Measurements from ENCODE around the gene CHKA.

The CHKA gene

DNA sequence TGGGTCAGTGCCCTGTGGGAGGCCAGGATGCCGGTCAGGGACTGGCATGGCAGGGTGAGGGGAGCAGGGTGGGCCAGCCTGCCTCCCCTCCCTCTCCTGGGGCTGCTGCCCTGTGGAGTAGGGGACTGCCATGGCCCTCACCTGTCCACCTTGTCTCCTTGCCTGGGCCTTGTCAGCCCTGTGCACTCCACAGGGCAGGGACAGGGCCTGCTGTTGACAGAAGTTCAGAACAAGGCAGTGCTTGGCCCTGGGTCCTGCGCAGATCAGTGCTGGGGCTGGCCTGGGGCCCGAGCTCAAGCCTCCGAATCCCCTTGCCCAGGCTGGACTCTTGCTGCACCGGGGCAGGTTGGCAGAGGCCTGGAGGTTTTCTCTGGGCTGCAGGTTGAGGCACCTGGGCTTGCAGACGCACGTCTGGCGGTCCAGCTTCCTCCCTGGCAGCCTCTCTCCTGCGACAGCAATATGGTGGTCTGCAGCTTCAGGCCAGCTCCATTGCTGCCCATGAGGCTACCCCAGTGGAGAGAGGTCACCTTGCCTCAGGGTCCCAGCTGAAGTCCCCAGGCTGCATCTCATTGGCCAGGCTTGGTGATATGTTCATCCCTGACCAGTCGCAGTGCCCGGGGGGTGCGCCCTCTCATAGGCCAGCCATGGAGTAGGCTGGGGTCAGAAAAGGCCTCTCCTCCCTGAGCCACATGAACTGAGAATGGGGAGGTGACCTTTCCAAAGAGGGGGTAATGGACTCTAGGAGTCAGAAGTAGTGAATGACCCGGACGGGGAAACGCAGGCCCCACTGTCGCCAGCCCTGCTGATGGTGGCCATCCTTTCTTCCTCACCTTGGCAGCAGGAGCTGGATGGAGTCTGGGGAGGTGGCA lies 21.5 kb upstream of the CHKA start:
- no peak for DNase-seq (ENCODE audit: low read depth)

DNA sequence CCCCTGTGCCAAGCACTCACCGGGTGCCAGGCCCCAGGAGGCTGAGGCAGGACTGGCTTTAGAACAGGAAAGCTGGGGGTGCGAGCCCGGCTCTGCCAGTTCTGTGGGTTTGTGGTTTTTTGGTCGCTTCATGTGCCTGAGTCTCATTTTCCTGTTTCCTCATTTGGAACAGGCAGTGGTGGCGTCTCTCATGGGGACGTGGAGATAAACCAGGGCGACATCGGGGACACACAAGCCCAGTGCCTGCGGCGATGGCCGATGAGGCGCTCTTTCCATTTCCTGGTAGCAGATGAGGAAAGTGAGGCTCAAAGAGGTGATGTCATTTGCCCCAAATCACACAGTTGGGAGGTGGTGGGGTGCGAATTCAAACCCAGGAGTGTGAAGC lies 20.8 kb upstream of the CHKA start:
- no peak for DNase-seq (ENCODE audit: low read depth)

DNA sequence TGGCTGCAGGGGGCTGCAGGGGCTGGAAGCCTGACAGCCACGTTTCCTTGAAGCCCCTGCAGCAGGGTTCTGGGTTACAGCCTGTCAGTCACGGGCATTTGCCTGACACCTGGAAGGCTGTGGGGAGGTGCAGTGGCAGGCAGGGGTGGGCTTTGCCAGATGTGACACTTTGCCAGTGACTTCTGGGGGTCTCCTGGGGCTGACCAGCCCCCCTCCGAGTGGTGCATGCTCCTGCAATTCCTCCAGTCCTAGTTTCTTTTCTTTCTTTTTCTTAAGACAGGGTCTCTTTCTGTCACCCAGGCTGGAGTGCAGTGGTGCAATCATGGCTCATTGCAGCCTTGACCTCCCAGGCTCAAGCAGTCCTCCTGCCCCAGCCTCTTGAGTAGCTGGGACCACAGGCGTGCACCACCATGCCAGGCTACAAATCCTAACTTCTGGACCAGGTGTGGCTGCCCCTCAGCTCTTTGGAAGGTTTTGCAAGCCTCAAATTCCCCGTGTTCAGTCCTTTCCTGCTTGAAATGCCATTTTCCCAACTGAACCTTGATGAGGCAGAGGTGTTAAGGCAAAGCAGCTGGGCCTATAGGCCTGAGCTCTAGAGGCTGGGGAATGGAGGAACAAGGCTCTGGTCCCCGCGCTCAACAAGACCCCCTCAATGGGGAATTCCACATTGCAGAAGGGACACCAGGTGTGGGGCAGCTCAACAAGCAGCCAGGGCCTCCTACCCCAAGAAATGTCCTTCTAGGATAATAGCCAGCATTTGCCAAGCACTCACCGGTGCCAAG lies 20.2 kb upstream of the CHKA start:
- DNase-seq (ENCODE audit: low read depth) = no peak

GRCh38 chr11:68140496-68141245 lies 19.5 kb upstream of the CHKA start:
- DNase-seq (ENCODE audit: low read depth) = no peak

DNA sequence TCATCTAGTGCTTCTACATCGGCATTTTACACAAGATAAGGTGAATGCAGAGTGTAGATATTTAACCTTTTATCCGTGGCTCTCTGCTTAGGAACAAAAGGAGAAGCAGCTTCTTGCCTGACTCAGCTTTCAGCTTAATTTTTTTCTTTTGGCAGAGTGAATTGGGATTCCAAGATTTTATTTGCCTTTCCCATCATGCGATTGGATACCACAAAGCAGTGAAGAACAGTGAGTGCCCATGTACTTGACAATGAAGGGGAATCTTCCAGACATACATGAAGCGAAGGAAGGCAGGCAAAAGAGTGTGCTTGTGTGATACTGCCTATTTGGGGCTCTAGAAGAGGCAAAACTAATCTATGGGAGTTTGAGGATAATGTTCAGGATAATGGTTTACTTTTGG lies 17.0 kb upstream of the CHKA start:
- no peak for DNase-seq (ENCODE audit: low read depth)

DNA sequence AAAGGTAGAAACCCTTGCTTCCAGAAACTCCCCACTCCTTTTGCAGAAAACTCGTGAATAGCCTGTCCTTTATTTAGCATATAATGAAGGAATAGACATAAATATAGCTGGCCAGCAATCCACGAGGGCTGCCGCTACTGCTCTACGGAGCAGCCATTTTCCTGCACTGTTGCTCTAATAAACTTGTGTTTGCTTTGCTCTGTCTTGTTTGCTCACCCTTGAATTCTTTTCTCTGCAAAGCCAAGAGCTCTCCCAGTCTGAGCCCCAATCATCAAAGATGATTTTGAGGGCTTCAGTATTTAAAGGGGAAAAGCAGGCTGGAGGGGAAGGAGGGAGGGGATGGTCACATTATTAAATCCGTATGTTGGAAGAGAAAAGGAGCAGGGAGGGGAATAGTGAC lies 16.6 kb upstream of the CHKA start:
- no peak for DNase-seq (ENCODE audit: low read depth)

GRCh38 chr11:68136866-68137265 lies 15.7 kb upstream of the CHKA start:
- DNase-seq (ENCODE audit: low read depth) = no peak

DNA sequence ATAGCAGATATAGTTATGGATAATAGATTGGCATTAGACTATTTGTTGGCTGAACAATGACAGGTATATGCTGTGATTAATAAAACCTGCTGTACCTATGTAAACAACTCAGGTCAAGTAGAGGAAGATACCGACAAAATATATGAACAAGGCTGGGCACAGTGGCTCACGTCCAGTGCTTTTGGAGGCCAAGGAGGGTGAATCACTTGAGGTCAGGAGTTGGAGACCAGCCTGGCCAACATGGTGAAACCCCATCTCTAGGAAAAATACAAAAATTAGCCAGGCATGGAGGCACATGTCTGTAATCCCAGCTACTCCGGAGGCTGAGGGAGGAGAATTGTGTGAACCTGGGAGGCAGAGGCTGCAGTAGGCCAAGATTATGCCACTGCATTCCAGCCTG lies 14.0 kb upstream of the CHKA start:
- DNase-seq (ENCODE audit: low read depth) = no peak

GRCh38 chr11:68133761-68134160 lies 12.6 kb upstream of the CHKA start:
- DNase-seq (ENCODE audit: low read depth) = no peak

- DNase-seq (ENCODE audit: low read depth) = no peak
Observed at GRCh38 chr11:68130121-68130520, 8.9 kb upstream of the CHKA start.

DNA sequence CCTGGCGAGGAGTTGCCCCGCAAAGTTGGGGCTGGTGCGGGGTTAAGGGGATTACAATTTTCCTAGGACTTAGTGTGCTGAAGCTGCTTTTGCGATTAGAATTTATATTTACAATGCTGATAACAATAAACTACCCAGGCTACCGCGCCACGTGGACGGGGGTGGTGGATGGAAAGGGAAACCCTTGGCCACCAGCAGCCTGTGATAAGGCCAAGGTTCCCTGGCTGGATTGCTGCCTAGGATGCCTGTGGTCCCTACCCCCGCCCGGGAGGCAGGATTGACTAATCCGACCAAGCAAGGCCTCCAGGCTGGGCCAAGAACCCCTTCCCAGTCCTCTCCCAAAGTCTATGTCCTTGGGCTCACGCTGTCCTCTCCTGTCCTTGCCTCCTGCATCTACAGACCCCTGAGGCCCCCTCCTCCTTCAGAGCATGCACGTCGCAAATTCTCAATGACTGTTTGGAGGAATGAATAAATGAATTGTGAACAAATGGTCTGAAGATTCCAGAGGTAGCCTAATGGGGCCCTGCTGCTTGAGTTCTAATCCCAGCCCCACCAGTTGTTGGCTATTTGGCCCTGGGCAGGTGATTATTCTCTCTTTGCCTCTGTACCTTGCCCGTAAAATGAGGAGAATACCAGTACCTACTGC lies 7.6 kb upstream of the CHKA start:
- no peak for DNase-seq (ENCODE audit: low read depth)

GRCh38 chr11:68127714-68128681 lies 6.8 kb upstream of the CHKA start:
- no peak for DNase-seq (ENCODE audit: low read depth)

GRCh38 chr11:68125164-68125563 lies 4.0 kb upstream of the CHKA start:
- no peak for DNase-seq (ENCODE audit: low read depth)

DNA sequence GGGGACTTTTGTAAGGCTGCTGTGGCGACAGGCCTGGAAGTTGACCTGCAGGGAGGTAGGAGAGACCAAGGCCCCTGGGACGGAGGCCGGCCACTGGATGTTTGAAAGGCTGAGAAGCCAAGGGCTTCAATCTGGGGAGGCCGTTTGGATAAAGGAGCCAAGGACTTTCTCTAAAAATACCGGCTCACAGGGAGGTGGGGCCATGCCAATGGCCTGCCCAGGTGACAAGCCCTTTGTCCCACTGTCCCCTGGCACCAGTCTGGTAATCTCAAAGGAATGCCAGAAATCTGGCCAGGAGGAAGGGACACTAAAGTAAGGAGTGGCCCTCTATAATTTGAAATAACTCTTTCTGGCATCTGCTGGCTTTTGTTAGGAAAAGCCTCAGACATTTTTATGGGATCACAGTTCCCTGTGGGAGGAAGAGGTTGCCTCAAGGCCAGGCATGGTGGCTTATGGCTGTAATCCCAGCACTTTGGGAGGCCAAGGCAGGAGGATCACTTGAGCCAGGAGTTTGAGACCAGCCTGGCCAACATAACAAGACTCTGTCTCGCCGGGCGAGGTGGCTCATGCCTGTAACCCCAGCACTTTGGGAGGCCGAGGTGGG lies 1.9 kb upstream of the CHKA start:
- no peak for DNase-seq (ENCODE audit: low read depth)

DNA sequence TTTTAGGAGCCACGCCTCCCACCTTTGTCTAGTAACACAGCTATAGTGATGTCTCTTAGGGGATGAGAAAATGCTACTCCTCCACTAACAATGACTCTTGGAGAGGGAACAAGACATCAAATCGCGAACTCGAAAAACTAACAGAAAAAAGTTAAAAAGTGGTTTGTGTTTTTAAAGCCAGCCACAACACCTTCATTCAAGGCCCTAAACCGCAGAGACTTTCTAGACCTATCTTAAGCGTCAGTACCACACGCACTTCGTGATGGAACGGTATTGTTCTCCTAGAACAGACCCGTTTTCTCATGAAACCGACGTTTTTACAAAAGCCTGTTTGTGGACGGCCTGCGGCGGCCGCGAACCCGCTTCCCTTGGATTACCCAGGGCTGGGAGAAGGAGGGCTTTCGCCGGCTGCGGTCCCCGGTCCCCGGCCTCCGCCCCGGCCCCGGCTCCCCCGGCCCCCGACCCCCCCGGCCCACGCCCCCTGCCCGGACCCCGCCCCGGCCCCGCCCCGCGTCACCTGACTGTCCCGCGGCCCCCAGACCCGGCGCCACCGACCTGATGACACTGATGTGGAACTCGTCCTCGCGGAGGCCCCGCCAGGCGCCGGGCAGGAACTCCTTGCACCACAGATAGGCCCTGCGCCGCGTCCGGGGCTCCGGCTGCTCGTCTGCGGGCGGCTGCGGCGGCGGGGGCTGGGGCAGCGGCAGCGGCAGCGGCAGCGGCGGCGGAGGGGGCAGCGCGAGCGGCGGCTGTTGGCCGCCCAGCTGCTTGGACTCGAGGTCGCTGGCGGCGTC lies 718 bp downstream of the CHKA start:
- peak; percentile 26 for DNase-seq (ENCODE audit: low read depth)

- DNase-seq (ENCODE audit: low read depth) = no peak
Observed at GRCh38 chr11:68118706-68119448, 2.3 kb downstream of the CHKA start.

GRCh38 chr11:68117853-68118470 lies 3.2 kb downstream of the CHKA start:
- DNase-seq (ENCODE audit: low read depth) = no peak

GRCh38 chr11:68116974-68117373 lies 4.2 kb downstream of the CHKA start:
- no peak for DNase-seq (ENCODE audit: low read depth)

DNA sequence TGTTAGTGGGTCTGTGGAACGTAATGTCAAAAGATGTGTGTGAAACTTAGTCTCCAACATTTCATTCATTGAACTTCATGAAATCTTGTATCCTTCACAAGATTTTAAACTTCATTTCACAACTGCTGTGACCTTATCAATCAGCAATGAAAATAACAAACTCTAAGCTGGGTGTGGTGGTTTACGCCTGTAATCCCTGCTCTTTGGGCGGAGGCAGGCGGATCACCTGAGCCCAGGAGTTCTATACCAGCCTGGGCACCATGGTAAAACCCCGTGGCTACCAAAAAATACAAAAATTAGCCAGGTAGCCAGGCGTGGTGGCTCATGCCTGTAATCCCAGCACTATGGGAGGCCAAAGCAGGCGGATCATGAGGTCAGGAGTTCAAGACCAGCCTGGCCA lies 5.1 kb downstream of the CHKA start:
- no peak for DNase-seq (ENCODE audit: low read depth)
